A673 (cell line): ENCODE measurements around the gene PLEKHA6. TPM values are rescaled to one million over a fixed set of nuclear protein-coding genes. Genes with fewer than 3 reads are reported as not detected.

ENCODE experiments used
- BruUV-seq: library from RNA; stranded (reverse); fragments of 400-500 nt; replicated peaks from 2 replicates; lab custom pipeline; 2021; lab: Mats Ljungman, UMichigan
- CTCF ChIA-PET: fragments of 300-600 bp; sonication (Branson Sonifier 250); formaldehyde crosslinking; loops from one replicate; lab custom pipeline; 2022; ENCODE audit warnings: antibody characterized with exemption; lab: Charles Lee
- POLR2A ChIA-PET: fragments of 300-600 bp; sonication (Branson Sonifier 250); formaldehyde crosslinking; loops from one replicate; lab custom pipeline; 2022; ENCODE audit warnings: antibody characterized with exemption; ENCODE audit not compliant: low non-redundant PET; lab: Charles Lee
- DNase-seq: peaks from one replicate; pipeline ENCODE4 v3.0.0-alpha.2; 2015; ENCODE audit warnings: low spot score
- H3K27ac ChIP-seq: fragments of 200-600 bp; sonication (generic); 2 replicates; pipeline ENCODE4 v1.5.1; 2016; ENCODE audit warnings: mixed run types, low read depth, mild to moderate bottlenecking, mixed read lengths, antibody characterized with exemption, low read length; ENCODE audit not compliant: poor library complexity, severe bottlenecking
- H3K27me3 ChIP-seq: fragments of 200-600 bp; sonication (generic); replicated peaks from 2 replicates; pipeline ENCODE4 v1.6.1; 2017; ENCODE audit warnings: mixed run types, low read depth, mild to moderate bottlenecking, mixed read lengths, antibody characterized with exemption, low read length; ENCODE audit not compliant: insufficient read depth, poor library complexity
- H3K36me3 ChIP-seq: fragments of 200-600 bp; sonication (generic); 2 replicates; pipeline ENCODE4 v1.6.1; 2016; ENCODE audit warnings: mixed run types, mild to moderate bottlenecking, mixed read lengths, antibody characterized with exemption, low read length; ENCODE audit not compliant: insufficient read depth, poor library complexity, severe bottlenecking
- H3K4me1 ChIP-seq: fragments of 200-600 bp; sonication (generic); 2 replicates; pipeline ENCODE4 v1.6.1; 2017; ENCODE audit warnings: mixed run types, mild to moderate bottlenecking, mixed read lengths, antibody characterized with exemption, low read length; ENCODE audit not compliant: insufficient read depth, poor library complexity, severe bottlenecking
- H3K4me3 ChIP-seq: fragments of 200-600 bp; sonication (generic); 2 replicates; pipeline ENCODE4 v1.5.1; 2016; ENCODE audit warnings: low read depth, mixed run types, mild to moderate bottlenecking, mixed read lengths, low read length; ENCODE audit not compliant: poor library complexity, severe bottlenecking
- H3K9me3 ChIP-seq: fragments of 200-600 bp; sonication (generic); 2 replicates; pipeline ENCODE4 v1.6.1; 2016; ENCODE audit warnings: mixed run types, low read depth, mild to moderate bottlenecking, mixed read lengths, antibody characterized with exemption, low read length; ENCODE audit not compliant: poor library complexity, severe bottlenecking
- EZH2 ChIP-seq: fragments of 200-600 bp; sonication (generic); IDR thresholded peaks from 2 replicates; pipeline ENCODE4 v1.6.1; 2017; ENCODE audit warnings: borderline replicate concordance, low read depth, mild to moderate bottlenecking, mixed read lengths, antibody characterized with exemption, low read length; ENCODE audit not compliant: poor library complexity, severe bottlenecking
- intact Hi-C: fragments of 100-400 bp; cut with micrococcal nuclease; formaldehyde crosslinking; loops from one replicate; pipeline ENCODE4 v1.10.0; 2022; ENCODE audit not compliant: unreplicated experiment
- total RNA-seq: library from RNA; stranded (reverse); gene quantifications from 2 replicates; pipeline ENCODE4 v1.2.3, GENCODE V29; 2021
- TF ChIP-seq, protein P1 (sequence below): fragments of 300-800, 200-600 bp; sonication (generic); conservative IDR thresholded peaks from 2 replicates; pipeline ENCODE4 v1.5.1; 2017; ENCODE audit warnings: low read depth, mild to moderate bottlenecking, antibody characterized with exemption, low read length, moderate library complexity, mixed read lengths

The PLEKHA6 gene
- total RNA-seq, 1 experiment from 2014 or later = 0.58 TPM

DNA sequence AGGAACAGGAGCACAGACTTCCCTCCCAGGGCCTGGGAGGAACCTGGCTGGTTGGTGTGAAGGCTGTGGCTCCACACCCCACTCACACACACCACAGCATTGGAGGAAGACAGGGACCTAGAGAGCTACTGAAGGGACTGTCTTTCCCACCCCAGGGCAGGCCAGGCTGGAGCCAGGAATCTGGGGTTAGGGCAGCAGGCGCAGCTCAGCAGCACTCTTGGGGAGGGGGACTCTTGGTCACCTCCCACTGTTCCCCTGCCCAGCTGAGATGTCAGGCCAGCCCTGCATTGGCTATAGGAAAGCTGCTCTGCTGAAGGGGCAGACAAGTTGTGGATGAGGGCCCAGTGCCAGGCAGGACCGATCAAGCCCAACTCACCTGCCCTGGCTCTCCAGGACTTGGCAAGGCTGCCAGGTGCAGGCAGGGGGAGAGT lies 1.6 kb upstream of the PLEKHA6 start:
- TF ChIP-seq, protein P1, sequence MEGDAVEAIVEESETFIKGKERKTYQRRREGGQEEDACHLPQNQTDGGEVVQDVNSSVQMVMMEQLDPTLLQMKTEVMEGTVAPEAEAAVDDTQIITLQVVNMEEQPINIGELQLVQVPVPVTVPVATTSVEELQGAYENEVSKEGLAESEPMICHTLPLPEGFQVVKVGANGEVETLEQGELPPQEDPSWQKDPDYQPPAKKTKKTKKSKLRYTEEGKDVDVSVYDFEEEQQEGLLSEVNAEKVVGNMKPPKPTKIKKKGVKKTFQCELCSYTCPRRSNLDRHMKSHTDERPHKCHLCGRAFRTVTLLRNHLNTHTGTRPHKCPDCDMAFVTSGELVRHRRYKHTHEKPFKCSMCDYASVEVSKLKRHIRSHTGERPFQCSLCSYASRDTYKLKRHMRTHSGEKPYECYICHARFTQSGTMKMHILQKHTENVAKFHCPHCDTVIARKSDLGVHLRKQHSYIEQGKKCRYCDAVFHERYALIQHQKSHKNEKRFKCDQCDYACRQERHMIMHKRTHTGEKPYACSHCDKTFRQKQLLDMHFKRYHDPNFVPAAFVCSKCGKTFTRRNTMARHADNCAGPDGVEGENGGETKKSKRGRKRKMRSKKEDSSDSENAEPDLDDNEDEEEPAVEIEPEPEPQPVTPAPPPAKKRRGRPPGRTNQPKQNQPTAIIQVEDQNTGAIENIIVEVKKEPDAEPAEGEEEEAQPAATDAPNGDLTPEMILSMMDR = no peak
- TF ChIP-seq EZH2 = no peak
- H3K9me3 ChIP-seq = no peaks in the 10 kb centered on the region
- H3K27me3 ChIP-seq = no peaks in the 10 kb centered on the region
- ChIA-PET CTCF (interaction anchor here (1.6 kb wide), 1 partner anchor 147 kb away, joined by 8 read pairs; the partner anchor contains the start of gene GOLT1A), POLR2A (no interaction called here)
- BruUV-seq = no TSS peak
- DNase-seq = no peak
- H3K4me3 ChIP-seq = no peak overlapping the region
- H3K4me1 ChIP-seq = peaks cover 7% of the 10 kb centered on the region
- intact Hi-C loops = loop anchor here (5.0 kb wide), 1 partner anchor 104 kb away; no protein-coding TSS in a partner anchor
- no peaks in the 10 kb centered on the region for H3K36me3 ChIP-seq
- no peak overlapping the region for H3K27ac ChIP-seq

DNA sequence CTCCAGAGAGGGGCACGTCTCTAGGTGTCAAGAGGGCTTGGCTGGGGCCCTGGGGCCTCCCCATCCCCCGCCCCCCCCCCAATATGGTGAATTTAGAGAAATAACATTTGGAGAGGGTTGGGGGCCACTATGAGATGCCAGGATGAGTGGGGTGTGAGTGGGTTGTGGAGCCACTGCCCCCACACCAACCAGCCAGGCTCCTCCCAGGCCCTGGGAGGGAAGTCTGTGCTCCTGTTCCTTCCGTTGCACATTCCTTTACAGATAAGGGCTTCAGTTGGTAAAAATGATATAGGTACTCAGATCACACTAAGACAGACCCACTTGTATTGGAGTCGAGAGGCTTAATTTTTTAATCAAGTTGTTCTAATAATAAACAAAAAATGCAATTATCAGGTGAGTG lies 585 bp upstream of the PLEKHA6 start:
- no peak overlapping the region for H3K27ac ChIP-seq
- no peaks in the 10 kb centered on the region for H3K36me3 ChIP-seq
- intact Hi-C loops = loop anchor here (5.0 kb wide), 1 partner anchor 103 kb away; no protein-coding TSS in a partner anchor
- peaks cover 7% of the 10 kb centered on the region for H3K4me1 ChIP-seq
- no peak for DNase-seq
- no TSS peak for BruUV-seq
- H3K4me3 ChIP-seq = no peak overlapping the region
- TF ChIP-seq, protein P1 = no peak
- no peak for TF ChIP-seq EZH2
- CTCF ChIA-PET = interaction anchor here (0.6 to 1.6 kb wide), 3 partner anchors 17 to 146 kb away, joined by 3 to 8 read pairs (median 4); partner anchors contain the start of gene GOLT1A
- H3K27me3 ChIP-seq = no peaks in the 10 kb centered on the region
- POLR2A ChIA-PET = no interaction called here
- H3K9me3 ChIP-seq = no peaks in the 10 kb centered on the region

DNA sequence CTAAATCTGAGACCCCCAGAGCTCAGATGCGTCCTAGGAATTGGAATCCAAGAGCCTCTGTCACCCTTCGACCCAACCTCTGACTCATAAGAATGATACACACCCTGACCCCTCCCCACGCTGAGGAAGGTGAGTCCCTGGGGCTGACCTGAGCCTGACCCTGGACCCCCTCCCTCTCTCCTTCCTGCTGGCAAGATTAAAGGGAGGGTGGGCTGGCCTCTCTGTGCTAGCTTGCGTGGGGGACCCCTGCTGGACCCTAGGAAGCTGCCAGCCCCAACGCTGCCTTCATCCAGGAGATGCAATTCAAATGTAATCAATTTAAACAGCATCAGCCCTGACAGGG lies 627 bp downstream of the PLEKHA6 start:
- Histone ChIP-seq H3K4me3 (no peak overlapping the region), H3K4me1 (peaks cover 7% of the 10 kb centered on the region), H3K9me3 (no peaks in the 10 kb centered on the region), H3K27me3 (no peaks in the 10 kb centered on the region), H3K36me3 (no peaks in the 10 kb centered on the region), H3K27ac (no peak overlapping the region)
- DNase-seq = no peak
- ChIA-PET CTCF (interaction anchor here (0.8 kb wide), 1 partner anchor 103 kb away, joined by 3 read pairs; no protein-coding TSS in a partner anchor), POLR2A (interaction anchor here (0.6 kb wide), 1 partner anchor 19 kb away, joined by 7 read pairs; no protein-coding TSS in a partner anchor)
- intact Hi-C loops = no loop called here
- TF ChIP-seq, protein P1 = no peak
- no peak for TF ChIP-seq EZH2
- BruUV-seq = no TSS peak
